Peyer's patch (tissue), 4 donors: Measurements from ENCODE around the gene NEK8.
"Not testable (repeated sequence)": the region's sequence is repeated elsewhere in the genome, so short reads cannot be mapped to it uniquely, and the experiment has no call there.

Source experiments
- CTCF ChIP-seq, 6 experiments: fragments of 450-650 bp in 4 of 6; fragments of 200-600 bp in 2 of 6; sonication (generic) in 1 of 6; IDR thresholded peaks; one replicate each; pipeline ENCODE4 v1.5.1; 2017 to 2019; ENCODE audit warnings: antibody characterized with exemption in 6 of 6, mild to moderate bottlenecking in 3 of 6, moderate library complexity in 1 of 6
- POLR2A ChIP-seq, 2 donors: fragments of 450-650 bp; IDR thresholded peaks; one replicate each; pipeline ENCODE4 v1.5.1; 2017; ENCODE audit warnings: antibody characterized with exemption in 2 of 2, mild to moderate bottlenecking in 2 of 2, moderate library complexity in 2 of 2

- not testable (repeated sequence) for TF ChIP-seq CTCF, POLR2A (IDR thresholded peaks at IDR 0.05)
Measured at GRCh38 chr17:28723836-28724499, 4.6 kb upstream of the NEK8 start.
